Measurements from ENCODE around the gene AKAP17A.

- no peak for TF ChIP-seq ZNF232 (CRISPR knock-in tag; IDR thresholded peaks at IDR 0.05)
- TF ChIP-seq NR1H2 (CRISPR knock-in tag; IDR thresholded peaks at IDR 0.05): no peak
- TF ChIP-seq, protein P1, sequence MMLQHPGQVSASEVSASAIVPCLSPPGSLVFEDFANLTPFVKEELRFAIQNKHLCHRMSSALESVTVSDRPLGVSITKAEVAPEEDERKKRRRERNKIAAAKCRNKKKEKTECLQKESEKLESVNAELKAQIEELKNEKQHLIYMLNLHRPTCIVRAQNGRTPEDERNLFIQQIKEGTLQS (CRISPR knock-in tag; conservative IDR thresholded peaks at IDR 0.05): no peak
- TF ChIP-seq E2F1 (CRISPR knock-in tag; IDR thresholded peaks at IDR 0.05): no peak
- TF ChIP-seq CTCF (IDR thresholded peaks at IDR 0.05): no peak
These were observed 58.2 kb downstream of the AKAP17A start for GRCh38 chrX:1649621-1650020.
